A549 treated with AZD9567 at 1 μM for 4 hours (cell line): Measurements from ENCODE around the gene BICD1. TPM values are rescaled to one million over a fixed set of nuclear protein-coding genes. Genes with fewer than 3 reads are reported as not detected.

ENCODE experiments used
- total RNA-seq: library from RNA; stranded (reverse); fragments of 200-300 nt; extraction: Qiagen RNA extraction; gene quantifications from 5 replicates; pipeline ENCODE4 v1.2.3, GENCODE V29; 2022; ENCODE audit not compliant: insufficient read depth

The BICD1 gene
- 12.0 to 15.7 TPM (median 14.0 TPM) in 5 replicates for total RNA-seq

GRCh38 chr12:32106517-32107358 lies at the start of gene BICD1:
BICD1 (plus strand) TSS chr12:32106847; CDS start chr12:32107332, 485 bp downstream.

DNA sequence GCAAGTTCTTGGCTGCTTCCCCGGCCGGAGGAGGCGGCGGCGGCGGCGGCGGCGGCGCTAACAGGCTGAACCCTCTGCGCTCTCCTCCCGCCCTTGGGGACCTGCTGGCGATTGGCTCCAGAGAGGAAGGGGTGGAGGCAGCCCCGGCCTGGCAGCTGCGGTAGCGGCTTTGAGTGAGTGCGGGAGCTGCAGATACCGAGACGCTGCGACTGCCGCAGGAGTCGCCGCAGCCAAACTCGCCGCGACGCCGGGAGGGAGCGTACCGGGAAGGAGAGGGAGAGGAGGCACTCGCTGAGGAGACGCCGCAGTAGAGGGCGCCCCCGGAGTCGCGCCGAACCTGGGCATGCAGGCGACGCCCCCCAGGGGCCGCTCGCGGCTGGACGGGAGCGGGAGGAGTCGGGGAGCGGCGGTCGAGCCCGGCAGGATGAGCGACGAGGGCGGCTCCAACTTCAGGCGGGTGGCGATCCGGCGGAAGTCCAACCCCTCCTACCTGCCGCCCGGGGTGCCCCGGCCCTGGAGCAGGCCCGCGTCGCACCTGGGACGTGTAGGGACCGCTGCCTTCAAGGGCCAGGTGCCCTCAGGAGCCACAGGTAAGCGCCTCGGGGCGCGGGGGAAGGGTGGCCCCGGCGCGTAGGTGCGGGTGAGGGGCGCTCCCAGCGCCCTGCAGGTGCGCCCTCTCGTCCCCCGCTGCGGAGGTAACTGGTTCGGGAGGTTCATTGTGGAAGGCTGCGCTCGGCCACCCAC lies 292.9 kb downstream of the BICD1 start, which contains the start of gene FGD4:
TSS of gene FGD4 (plus strand) at position 189 of the 744 bp plus-strand sequence.

Other genes with a start within 250 kb of the BICD1 start
- gene RESF1, start 147.4 kb upstream of the BICD1 start, total RNA-seq = 15.3 to 20.5 TPM (median 18.0 TPM) in 5 replicates